K562 treated with DMSO at 1 percent for 12 hours (cell line): Measurements from ENCODE around the gene PRG2. TPM values are rescaled to one million over a fixed set of nuclear protein-coding genes. Genes with fewer than 3 reads are reported as not detected.

Experiments used
- total RNA-seq: library from RNA; unstranded; fragments of 300-600 nt; gene quantifications from 2 replicates; pipeline ENCODE4 v1.2.3, GENCODE V29; 2022; ENCODE audit not compliant: insufficient read depth

The PRG2 gene
- total RNA-seq = 22.1 and 34.6 TPM in 2 replicates

GRCh38 chr11:57390535-57390934 lies at the start of gene PRG2:
TSS of gene PRG2 (minus strand) at chr11:57390650. CDS start at chr11:57389944, 706 bp downstream.

GRCh38 chr11:57426929-57427726 lies 36.7 kb upstream of the PRG2 start, which contains the start of gene SLC43A3:
TSS of gene SLC43A3 (minus strand) at chr11:57427121. CDS start at chr11:57426172, 949 bp downstream.

GRCh38 chr11:57380975-57381374 lies 9.5 kb downstream of the PRG2 start, which contains the start of gene PRG3:
TSS of gene PRG3 (minus strand) at chr11:57381150. CDS start at chr11:57380708, 442 bp downstream.

GRCh38 chr11:57338142-57338541 lies 52.3 kb downstream of the PRG2 start, which contains the start of gene P2RX3:
TSS of gene P2RX3 (plus strand) at chr11:57338352. CDS start at chr11:57338551, 199 bp downstream.

Other genes starting within 250 kb of the PRG2 start
- gene LRRC55, start 208.7 kb downstream of the PRG2 start, total RNA-seq = not detected in 2 replicates
- gene APLNR, start 153.4 kb downstream of the PRG2 start, total RNA-seq = 0.57 and 0.69 TPM in 2 replicates
- gene TNKS1BP1, start 65.7 kb downstream of the PRG2 start, total RNA-seq = 23.4 and 35.7 TPM in 2 replicates
- gene SSRP1, start 54.8 kb downstream of the PRG2 start, total RNA-seq = 102 and 170 TPM in 2 replicates
- not detected in 2 replicates for gene P2RX3, start 52.3 kb downstream of the PRG2 start, total RNA-seq
- gene PRG3, start 9.5 kb downstream of the PRG2 start, total RNA-seq = not detected in 2 replicates
- gene SLC43A3, start 36.5 kb upstream of the PRG2 start, total RNA-seq = 65.5 and 138 TPM in 2 replicates
- gene RTN4RL2, start 69.9 kb upstream of the PRG2 start, total RNA-seq = 6.4 and 6.8 TPM in 2 replicates
- 60.4 and 87.0 TPM in 2 replicates for gene SLC43A1, start 125.1 kb upstream of the PRG2 start, total RNA-seq
- gene TIMM10, start 140.1 kb upstream of the PRG2 start, total RNA-seq = 40.3 and 58.1 TPM in 2 replicates
- 1.1 TPM in 1 of 2 replicates, not detected in the other for gene SMTNL1, start 146.9 kb upstream of the PRG2 start, total RNA-seq
- gene UBE2L6, start 177.0 kb upstream of the PRG2 start, total RNA-seq = 84.8 and 114 TPM in 2 replicates
- 0.51 and 1.3 TPM in 2 replicates for gene SERPING1, start 207.0 kb upstream of the PRG2 start, total RNA-seq